ENCODE measurements around the gene ACAD11.
"Not testable (repeated sequence)": the region's sequence is repeated elsewhere in the genome, so short reads cannot be mapped to it uniquely, and the experiment has no call there.

Gene ACAD11

DNA sequence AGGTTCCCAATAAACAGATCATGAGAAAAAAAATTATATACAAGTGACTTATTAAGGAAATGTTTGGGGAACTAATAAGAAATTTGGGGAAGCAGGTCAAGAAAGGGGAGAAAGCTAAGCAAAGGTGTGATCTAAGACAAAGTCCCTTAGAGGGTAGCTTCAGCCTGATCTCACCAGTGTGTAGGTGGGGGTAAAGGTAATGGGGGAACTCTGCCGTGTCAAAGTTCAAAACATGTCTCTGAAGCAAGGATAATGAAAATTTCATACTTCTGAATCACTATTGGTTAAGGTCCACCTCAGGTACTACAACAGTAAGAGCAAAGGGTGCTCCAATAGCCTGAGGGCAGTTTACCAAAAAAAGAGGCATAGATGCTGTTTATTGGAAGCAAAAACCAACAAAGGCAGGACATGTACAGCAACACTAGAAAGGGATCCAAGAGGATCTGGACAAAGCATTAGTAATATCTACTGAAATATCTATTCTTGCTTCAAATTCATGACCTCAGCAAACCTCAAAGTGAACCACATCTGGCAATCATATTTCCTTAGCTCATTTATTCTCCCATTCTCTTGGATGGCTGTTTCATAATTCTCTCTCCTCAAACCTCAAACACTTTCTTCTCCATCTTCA lies 6.9 kb downstream of the ACAD11 start:
- no peak for DNase-seq (ENCODE audit: low spot score)

DNA sequence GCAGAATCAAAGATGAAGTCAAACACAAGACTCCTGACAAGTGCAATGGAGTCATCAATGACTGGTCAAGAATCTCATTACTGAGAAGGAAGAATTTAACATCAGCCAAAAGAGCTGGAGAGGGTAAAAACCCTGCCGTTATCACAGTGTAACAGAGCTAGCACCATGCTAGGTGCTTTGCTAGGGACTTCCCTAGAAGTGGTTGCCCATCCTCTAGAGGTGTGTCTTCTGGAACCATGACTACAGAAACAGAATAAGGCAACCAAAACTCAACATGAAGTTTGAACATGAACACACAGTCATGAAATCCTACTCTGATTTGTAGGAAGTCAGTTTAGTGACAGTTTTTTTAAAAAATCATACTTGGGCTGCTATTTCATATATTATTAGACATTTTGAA lies 9.5 kb downstream of the ACAD11 start:
- no peak for DNase-seq (ENCODE audit: low spot score)

DNA sequence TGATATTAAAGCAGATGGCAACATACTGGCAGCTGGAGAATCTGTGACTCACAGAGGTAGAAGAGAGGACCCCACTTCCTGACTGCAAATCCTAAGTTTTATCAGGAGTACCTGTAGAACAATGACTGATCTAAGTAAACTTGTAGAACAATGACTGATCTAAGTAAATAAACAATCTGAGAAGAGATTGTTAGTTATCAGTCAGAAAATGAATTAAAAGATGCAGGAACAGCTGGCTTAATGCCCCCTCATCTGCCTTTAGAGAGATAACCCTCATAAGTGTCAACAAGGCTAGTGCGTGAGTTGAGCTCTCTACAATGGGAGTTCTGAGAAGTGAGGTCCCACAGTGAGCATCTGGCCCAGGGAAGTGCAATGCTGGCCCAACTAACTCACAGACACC lies 14.6 kb downstream of the ACAD11 start:
- no peak for DNase-seq (ENCODE audit: low spot score)

DNA sequence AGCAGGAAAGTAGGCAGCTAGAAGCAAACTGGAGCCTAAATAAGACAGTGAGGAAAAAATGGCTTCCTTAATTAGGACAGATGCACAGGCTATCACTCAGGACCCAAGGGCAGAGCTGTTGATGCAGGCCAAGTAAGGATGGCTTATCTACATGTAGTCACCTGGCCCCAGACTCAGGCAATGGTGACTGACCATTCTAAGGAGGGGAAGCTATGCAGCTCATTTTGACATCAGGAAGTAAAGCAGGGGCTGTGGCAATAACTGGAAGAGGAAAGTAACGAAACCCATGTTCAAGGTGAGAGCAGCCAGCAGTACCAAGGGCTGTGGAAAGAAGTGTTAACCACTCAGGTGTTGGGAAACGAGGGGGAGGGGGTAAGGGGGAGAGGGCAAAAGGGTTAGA lies 16.2 kb downstream of the ACAD11 start:
- no peak for DNase-seq (ENCODE audit: low spot score)

DNA sequence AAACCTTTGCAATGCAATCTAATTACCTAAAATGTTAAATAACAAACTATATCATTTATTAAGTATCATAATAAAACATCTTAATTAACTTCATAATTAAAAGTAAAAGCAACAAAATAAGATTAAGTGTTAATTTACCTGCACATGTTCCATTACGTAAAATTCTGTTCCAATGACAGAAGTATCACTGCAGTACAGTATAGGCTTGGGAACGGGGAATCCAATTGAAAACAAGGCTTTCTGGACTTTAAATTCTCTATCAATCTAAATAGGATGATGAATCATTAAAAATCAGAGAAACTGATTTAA lies 17.1 kb downstream of the ACAD11 start:
- no peak for DNase-seq (ENCODE audit: low spot score)

DNA sequence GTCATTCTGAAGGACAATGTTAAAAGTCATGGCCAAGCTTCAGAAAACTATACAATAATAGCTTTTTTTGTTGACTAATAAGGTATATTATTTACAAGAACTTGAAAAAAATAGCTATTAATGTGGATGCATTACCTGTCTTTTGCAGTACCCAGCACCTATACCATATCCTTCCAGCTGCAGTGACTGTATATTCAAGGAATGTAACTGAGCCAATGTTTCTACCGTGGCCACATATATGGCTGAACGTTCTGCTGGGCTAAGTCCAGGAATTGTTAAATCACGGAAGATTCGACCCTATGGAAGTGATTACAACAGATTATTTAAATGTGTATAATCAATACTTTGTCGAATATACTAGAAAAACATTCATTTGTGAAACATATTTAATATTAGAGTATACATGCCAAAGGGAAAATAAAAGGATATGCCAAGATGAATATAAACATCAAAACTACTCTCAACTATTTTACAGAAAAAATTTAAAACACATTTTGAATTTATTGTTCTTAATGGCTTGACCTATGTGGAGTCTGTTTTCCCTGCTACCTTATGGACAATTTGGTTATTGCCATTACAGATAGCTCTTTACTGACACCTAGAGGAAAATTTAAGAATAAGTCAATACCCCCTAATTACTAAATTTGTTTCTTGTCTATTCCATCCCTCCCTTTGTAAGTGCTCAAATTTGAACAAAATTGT lies 17.6 kb downstream of the ACAD11 start:
- DNase-seq (ENCODE audit: low spot score), result peak; percentile 40

DNA sequence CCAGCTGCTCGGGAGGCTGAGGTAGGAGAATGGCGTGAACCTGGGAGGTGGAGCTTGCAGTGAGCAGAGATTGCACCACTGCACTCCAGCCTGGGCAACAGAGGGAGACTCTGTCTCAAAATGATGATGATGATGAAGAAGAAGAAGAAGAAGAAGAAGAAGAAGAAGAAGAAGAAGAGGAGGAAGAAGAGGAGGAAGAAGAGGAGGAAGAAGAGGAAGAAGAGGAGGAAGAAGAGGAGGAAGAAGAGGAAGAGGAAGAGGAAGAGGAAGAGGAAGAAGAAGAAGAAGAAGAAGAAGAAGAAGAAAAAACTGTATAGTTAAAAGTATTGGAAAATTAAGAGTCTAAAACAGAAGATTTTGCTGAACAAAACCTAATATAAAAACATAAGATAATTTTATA lies 18.2 kb downstream of the ACAD11 start:
- not testable (repeated sequence) for DNase-seq (ENCODE audit: low spot score)

DNA sequence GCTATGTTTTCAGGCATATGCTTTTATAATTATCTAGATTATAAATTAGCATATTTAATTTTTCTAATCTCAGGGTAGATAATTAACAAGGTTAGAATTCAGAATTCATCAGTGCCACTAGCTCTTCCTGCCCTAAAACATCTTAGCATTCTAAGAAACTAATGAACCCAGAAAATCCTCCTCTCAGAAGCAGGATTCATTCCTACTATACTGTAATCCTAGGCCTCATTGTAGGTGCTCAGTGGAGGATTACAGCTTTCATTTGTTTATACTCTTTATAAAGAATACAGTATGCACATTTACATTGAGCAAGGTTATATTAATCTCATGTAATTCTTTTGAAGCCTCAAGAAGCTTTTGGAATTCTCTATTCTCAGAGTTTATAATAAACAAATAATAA lies 20.9 kb downstream of the ACAD11 start:
- DNase-seq (ENCODE audit: low spot score), result no peak

DNA sequence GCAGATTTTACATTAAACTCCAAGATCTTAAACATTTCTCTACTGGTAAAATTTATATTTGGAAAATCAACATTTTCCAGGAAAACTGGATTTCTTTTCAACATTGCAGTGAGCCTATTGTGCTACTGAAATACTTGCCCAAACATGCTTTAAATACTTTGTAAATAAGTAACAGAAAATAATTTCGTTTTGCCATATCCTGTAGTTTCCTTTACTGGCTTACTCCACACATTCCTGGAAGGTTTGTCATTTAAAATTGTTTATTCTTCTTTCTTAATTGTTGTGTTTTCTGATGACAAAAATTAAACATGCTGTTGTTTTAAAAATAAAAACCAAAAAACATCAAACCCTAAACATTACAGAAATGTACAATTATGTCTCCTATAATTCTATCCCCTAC lies 22.0 kb downstream of the ACAD11 start:
- no peak for DNase-seq (ENCODE audit: low spot score)

DNA sequence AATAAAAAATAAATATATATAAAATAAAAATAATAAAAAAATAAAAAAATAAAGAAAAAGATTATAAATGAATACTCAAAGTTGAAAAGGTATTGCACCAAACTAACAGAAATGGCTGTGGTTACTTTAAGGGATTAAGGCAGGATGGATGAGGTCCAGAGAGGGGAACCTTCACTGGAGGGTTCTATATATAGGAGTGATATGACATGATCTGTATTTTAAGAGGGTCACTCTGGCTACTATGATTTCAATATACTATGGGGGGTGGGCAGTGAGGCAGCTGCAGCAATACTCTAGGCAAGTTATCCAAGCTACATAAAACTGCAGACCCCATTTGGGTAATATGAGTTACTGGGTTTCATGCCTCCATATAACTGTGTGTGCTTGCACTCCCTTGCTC lies 24.6 kb downstream of the ACAD11 start:
- no peak for DNase-seq (ENCODE audit: low spot score)

DNA sequence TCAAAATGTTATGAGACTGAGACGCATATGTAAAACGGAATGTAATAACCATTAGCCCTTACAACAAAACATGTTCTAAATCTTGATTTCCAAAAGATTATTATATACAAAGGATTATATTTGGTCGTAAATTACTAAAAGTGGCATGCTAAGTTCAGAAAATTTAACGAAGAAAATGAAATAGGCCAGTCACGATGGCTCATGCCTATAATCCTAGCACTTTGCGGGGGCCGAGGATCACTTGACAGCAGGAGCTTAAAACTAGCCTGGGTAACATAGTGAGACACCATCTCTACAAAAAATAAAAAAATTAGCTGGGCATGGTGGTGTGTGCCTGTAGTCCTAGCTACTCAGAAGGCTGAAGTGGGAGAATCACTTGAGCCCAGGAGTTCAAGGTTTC lies 29.0 kb downstream of the ACAD11 start:
- no peak for DNase-seq (ENCODE audit: low spot score)

DNA sequence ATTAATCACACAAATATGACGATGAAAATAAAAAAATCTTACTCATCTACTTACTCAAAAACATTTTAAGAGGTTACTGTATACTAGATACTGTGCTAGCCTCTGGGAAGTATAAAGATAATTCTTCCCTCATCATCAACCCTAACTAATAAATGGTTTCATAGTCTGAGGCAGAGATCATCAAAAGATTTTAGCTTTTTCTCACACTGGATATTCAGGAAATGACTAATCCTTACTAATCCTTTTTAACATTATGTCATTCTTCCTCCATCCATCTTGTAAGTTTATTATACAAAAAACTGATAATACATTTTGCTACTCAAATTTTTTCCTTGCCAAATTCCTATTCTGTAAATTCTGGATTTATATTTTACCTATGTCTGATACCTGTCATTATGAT lies 29.7 kb downstream of the ACAD11 start:
- no peak for DNase-seq (ENCODE audit: low spot score)

DNA sequence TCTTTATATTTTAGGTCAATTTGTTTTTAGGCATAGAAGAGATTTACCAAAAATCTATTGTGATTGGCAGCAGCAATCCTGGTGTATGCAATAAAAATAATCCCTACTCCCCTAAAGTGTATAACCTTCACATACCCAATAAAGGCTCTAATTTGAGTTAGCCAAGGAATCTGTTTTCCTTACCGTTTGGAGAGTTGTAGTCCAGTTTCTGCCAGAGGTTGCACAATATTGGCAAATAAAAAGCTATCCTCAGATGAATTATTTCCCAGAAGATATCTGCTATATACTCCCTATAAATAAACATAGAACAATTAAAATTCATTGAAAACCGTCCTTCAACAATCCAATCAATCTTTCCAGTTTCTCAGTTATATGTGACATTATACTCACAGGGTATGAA lies 31.5 kb downstream of the ACAD11 start:
- DNase-seq (ENCODE audit: low spot score), result no peak

DNA sequence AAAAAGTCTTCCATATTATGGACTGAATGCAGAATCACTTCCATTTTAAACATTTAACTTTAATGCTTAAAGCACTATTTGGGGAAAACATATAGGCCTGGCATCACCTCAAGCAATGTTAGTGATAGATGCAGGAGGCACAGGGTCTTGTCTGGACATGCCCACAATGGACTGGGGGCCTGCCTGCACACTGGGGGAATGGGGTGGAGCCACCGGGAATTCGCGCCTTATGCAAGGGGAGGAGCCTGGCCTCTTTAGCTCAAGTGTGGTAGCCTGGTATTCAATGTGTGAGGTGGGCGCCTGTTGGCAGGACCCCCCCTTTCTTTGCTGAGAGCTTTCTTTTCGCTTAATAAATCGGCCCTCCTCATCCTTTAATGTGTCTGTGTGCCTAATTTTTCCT lies 32.7 kb downstream of the ACAD11 start:
- no peak for DNase-seq (ENCODE audit: low spot score)

DNA sequence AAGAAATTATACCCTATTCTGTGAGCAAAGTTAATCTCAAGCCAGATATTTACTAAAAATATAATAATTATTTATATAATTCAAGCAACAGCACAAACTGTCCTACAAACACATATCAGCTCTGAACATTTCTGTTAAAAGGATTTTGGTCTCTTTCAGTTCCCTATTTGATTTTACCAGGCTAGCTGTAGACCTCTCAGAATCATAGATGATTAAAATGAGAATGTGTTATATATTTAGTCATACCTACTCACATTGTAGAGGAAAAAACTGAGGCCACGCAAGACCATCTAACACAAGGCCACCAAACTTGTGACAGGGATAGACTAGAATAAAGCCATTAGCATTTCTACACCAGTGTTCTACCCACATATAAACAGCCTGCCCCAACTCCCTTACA lies 34.0 kb downstream of the ACAD11 start:
- DNase-seq (ENCODE audit: low spot score), result no peak

DNA sequence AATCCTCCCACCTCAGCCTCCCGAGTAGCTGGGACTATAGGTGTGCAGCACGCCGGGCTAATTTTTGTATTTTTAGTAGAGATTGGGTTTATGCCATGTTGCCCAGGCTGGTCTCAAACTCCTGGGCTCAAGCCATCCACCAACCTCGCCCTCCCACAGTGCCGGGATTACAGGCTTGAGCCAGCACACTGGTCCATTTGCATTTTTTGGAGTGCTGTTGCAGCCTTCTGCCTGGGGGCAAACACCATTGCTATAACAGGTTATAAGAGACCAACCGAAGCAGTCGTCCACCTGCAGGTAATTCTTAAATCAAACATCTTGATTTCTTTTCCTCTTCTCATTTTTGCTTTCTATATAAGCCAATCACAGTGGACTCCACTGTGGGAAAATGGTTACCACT lies 34.8 kb downstream of the ACAD11 start:
- no peak for DNase-seq (ENCODE audit: low spot score)

DNA sequence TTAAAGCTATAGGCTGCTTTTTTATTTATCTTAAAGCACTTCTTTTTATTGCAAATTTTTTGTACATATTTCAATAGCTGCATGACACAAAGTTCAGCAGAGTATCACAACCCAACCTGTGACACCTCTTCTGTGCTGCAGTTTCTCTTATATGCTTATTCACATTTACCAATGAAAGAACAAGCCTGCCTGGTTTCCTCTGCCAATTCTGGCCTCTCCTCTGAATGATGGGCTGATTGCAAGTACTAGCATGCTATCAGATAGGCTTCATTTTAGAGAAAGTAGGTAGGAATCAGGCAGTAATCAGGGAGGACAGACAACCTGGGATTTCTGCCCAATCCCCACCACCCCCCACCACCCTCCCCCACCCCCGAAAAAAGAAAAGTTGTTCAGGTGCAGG lies 36.0 kb downstream of the ACAD11 start:
- no peak for DNase-seq (ENCODE audit: low spot score)

DNA sequence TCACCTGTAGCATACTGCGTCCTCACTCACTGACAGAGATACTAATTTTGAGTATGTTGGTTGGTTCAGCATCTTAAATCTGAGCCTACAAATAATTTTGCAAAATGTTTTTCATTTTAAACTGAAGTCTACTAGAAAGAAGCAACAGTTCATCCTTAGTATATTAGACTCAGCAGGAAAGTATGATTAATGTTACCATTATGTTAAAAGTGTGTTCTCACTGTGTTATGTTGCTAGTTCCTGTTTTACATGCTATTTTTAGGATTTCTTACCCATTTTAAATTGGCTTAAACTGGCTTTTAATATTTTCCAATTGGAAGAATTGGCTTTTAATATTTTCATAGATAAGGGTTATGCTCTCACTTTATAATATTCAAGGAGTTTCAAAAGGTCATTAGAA lies 36.8 kb downstream of the ACAD11 start:
- DNase-seq (ENCODE audit: low spot score), result no peak

DNA sequence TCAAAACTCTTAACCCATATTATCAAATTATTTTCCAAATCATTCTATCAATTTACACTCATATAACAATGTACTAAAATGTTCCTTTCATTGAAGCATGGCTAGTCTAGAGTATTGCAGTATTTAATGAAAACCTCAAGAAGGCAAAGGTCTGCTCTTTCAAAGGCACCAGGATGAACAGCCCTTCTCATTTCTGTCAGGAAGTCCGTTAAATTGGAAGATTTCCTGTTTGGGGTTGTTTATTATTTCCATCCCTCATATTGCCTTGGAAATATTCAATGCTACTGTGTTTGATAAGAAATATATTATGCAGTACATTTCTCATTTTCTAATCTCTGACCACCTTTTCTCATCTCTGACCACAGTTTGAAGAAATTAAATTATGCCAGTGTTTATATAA lies 37.5 kb downstream of the ACAD11 start:
- no peak for DNase-seq (ENCODE audit: low spot score)

DNA sequence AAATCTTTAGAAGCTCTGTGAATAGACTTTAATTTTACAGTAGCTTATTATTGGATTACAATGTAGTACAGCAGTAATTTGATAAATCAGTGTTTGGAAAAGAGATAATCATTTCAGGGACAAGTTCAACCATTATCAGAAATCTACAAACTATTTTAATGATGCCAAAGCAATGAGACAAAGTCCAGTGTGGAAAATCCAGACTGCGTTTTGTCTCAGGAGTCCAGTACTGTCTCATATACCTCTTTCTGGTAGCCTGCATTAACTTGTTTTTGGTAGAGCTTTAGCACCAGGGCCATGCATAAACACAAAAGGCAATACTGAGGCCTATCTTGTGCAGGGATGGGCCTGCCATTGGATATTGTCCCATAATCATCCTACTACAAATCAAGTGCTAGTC lies 42.8 kb downstream of the ACAD11 start:
- no peak for DNase-seq (ENCODE audit: low spot score)

DNA sequence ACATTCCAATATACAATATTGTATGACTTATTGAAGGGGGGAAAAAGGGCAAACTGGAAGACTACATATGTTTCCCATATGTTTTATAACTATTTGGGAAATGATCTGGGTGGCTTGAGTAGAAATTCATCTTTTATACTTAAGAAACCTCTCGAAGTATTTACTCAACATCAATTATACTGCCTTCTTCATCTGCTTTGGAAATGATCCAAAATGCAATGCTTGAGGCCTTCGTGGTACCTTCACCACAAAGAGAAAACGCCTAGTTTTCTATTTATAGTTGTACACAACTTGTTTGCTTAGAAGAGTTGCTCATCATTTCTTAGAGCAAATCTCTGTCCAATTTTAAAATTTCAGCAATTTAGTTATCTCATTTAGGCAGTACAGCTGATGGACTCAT lies 43.7 kb downstream of the ACAD11 start:
- DNase-seq (ENCODE audit: low spot score), result no peak

DNA sequence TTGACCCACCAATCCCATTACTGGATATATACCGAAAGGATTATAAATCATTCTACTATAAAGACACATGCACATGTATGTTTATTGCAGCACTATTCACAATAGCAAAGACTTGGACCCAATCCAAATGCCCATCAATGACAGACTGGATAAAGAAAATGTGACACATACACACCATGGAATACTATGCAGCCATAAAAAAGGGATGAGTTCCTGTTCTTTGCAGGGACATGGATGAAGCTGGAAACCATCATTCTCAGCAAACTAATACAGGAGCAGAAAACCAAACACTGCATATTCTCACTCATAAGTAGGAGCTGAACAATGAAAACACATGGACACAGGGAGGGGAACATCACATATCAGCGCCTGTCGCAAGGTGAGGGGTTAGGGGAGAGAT lies 44.3 kb downstream of the ACAD11 start:
- DNase-seq (ENCODE audit: low spot score), result not testable (repeated sequence)

DNA sequence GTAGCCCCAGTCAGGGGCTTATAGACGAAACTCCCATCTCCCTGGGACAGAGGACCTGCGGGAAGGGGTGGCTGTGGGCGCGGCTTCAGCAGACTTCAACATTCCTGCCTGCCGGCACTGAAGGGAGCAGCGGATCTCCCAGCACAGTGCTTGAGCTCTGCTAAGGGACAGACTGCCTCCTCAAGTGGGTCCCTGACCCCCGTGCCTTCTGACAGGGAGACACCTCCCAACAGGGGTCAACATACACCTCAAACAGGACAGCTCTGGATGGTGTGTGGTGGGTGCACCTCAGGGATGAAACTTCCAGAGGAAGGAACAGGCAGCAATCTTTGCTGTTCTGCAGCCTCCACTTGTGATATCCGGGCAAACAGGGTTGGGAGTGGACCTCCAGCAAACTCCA lies 53.0 kb downstream of the ACAD11 start:
- DNase-seq (ENCODE audit: low spot score), result not testable (repeated sequence)

DNA sequence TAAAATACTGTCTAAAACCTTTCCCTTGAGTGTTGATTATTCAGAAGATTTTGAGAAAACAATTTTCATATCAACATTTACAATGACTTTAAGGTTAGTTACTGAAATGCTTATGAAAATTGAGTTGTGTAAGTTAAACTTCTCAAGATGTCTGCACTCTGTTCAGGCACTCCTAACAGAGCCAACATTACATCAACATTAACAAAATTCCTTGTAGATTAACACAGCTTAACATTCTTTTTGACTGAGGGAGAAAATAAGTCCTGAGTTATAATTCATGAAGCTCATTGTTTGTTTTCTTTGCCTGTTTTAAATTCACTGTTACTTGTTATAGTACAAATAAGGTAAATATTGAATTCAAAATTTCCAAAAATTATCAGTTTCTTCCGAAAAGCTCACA lies 53.5 kb downstream of the ACAD11 start:
- DNase-seq (ENCODE audit: low spot score), result no peak

Measured in CD4-positive, alpha-beta T cell treated with Interleukin-2 at 100 ng/mL for 4 hours (primary cell).